ENCODE results near the gene FUZ.

DNA sequence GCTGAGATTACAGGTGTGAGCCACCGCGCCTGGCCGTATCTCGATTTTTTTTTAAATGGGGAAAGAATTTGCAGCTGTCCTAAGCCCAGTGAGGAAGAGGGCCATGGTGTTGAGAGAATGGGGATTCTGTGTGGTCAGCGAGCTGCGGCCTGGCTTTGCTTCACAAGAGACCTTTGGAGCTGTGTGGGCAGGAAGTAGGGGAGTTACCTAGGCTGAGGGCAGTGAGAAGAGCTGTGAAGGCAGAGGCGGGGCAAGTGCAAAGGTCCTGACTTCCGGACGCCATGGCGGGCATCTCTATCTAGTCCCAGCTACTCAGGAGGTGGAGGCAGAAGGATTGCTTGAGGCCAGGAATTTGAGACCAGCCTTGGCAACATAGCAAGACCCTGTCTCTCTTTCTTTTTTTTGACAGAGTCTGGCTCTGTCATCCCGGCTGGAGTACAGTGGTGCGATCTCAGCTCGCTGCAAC lies 41.4 kb downstream of the FUZ start:
- TF ChIP-seq, protein P1, sequence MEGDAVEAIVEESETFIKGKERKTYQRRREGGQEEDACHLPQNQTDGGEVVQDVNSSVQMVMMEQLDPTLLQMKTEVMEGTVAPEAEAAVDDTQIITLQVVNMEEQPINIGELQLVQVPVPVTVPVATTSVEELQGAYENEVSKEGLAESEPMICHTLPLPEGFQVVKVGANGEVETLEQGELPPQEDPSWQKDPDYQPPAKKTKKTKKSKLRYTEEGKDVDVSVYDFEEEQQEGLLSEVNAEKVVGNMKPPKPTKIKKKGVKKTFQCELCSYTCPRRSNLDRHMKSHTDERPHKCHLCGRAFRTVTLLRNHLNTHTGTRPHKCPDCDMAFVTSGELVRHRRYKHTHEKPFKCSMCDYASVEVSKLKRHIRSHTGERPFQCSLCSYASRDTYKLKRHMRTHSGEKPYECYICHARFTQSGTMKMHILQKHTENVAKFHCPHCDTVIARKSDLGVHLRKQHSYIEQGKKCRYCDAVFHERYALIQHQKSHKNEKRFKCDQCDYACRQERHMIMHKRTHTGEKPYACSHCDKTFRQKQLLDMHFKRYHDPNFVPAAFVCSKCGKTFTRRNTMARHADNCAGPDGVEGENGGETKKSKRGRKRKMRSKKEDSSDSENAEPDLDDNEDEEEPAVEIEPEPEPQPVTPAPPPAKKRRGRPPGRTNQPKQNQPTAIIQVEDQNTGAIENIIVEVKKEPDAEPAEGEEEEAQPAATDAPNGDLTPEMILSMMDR (IDR thresholded peaks at IDR 0.05) = no peak
- no peak for TF ChIP-seq POLR2A (IDR thresholded peaks at IDR 0.05)
